Mucosa of descending colon (tissue), 3 donors: ENCODE measurements around the gene HAX1. TPM values are rescaled to one million over a fixed set of nuclear protein-coding genes. Genes with fewer than 3 reads are reported as not detected.
"Not testable (repeated sequence)": the region's sequence is repeated elsewhere in the genome, so short reads cannot be mapped to it uniquely, and the experiment has no call there.

Experiments used
- ATAC-seq: fragments of 200-7000 bp; cut with Tn5 transposase; one replicate; pipeline ENCODE4 v1.9.1; 2020; ENCODE audit warnings: mild to moderate bottlenecking, moderate library complexity
- DNase-seq, 3 donors: peaks; one replicate each; pipeline ENCODE4 v3.0.0-alpha.2; 2020
- H3K36me3 ChIP-seq: fragments of 200-600 bp; one replicate; pipeline ENCODE4 v1.8.0; 2021; ENCODE audit warnings: low read depth, mild to moderate bottlenecking
- H3K4me1 ChIP-seq: fragments of 200-600 bp; one replicate; pipeline ENCODE4 v1.8.0; 2021; ENCODE audit warnings: low read depth, mild to moderate bottlenecking
- H3K4me3 ChIP-seq: fragments of 200-600 bp; one replicate; pipeline ENCODE4 v1.8.0; 2021; ENCODE audit warnings: mild to moderate bottlenecking
- H3K9me3 ChIP-seq: fragments of 200-600 bp; one replicate; pipeline ENCODE4 v1.8.0; 2021; ENCODE audit warnings: mild to moderate bottlenecking
- intact Hi-C, 2 donors: fragments of 100-400 bp; cut with DNase I in 1 of 2; cut with micrococcal nuclease in 1 of 2; formaldehyde crosslinking; loops; one replicate each; pipeline versions ENCODE4 v1.11.0 to v1.11.1; 2022; cut with DNase I, micrococcal nuclease
- total RNA-seq, 3 donors: library from RNA; stranded (reverse); fragmentation: NEBNext Ultra II Directional in 2 of 3; extraction: Animal tissue kit (Norgen Biotek cat#: 25700) in 2 of 3; gene quantifications; one replicate each; pipeline versions ENCODE4 v1.2.1 to v1.2.4, GENCODE V29; 2021 to 2023
- TF ChIP-seq, protein P1 (sequence below): fragments of 200-600 bp; IDR thresholded peaks from one replicate; pipeline ENCODE4 v1.8.0; 2022; ENCODE audit warnings: antibody characterized with exemption, mild to moderate bottlenecking
- donor health status: DM: no; HTN: no; CAD: no; lungs with moderate emphysema.
- donor health status: DM: no; HTN: no; CAD: no.
- donor health status: DM: no; HTN: yes; CAD: no.

HAX1 gene
- total RNA-seq, 3 donors from 2014 or later = 60.8 to 66.3 (median 64.5) TPM

DNA sequence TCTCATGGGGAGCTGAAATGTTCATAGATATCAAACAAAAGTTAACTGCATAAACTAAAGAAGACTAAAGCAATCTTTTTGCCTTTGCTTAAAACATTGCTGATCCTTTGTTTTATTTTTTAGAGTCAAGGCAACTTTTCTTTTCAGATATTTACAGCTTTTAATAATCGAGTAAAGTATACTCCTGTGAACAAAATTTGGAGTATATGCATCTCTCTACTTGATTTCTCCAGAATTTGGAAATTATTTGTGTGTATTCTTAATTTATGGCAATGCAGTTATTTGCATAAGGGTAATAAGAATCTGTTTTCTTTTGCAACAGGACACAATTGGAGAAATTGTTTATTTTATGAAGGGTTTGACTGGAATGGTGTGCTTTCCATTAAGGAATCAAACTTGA is 44.3 kb downstream of the HAX1 start:
- TF ChIP-seq, protein P1, sequence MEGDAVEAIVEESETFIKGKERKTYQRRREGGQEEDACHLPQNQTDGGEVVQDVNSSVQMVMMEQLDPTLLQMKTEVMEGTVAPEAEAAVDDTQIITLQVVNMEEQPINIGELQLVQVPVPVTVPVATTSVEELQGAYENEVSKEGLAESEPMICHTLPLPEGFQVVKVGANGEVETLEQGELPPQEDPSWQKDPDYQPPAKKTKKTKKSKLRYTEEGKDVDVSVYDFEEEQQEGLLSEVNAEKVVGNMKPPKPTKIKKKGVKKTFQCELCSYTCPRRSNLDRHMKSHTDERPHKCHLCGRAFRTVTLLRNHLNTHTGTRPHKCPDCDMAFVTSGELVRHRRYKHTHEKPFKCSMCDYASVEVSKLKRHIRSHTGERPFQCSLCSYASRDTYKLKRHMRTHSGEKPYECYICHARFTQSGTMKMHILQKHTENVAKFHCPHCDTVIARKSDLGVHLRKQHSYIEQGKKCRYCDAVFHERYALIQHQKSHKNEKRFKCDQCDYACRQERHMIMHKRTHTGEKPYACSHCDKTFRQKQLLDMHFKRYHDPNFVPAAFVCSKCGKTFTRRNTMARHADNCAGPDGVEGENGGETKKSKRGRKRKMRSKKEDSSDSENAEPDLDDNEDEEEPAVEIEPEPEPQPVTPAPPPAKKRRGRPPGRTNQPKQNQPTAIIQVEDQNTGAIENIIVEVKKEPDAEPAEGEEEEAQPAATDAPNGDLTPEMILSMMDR = no peak
- no peak for DNase-seq
- Histone ChIP-seq H3K9me3 (peaks cover 7% of the 10 kb centered on the region), H3K36me3 (no peaks in the 10 kb centered on the region), H3K4me3 (no peak overlapping the region), H3K4me1 (no peaks in the 10 kb centered on the region)
- intact Hi-C loops = no loop called here
- no peak for ATAC-seq

DNA sequence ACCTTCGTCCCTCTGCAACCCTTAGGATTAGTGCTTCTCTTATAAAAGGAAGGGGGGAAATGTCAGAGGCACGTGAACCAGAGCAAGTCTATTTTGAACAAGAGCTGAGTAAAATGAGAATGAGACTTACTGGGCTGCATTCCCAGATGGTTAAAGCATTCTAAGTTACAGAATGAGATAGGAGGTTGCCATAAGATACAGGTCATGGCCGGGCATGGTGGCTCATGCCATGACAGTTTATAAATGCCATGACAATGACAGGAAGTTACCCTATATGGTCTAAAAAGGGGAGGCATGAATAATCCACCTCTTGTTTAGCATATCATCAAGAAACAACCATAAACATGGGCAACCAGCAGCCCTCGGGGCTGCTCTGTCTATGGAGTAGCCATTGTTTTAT is 46.0 kb downstream of the HAX1 start:
- no peaks in the 10 kb centered on the region for H3K36me3 ChIP-seq
- H3K9me3 ChIP-seq = peaks cover 7% of the 10 kb centered on the region
- TF ChIP-seq, protein P1 = no peak
- no peak for DNase-seq
- H3K4me1 ChIP-seq = no peaks in the 10 kb centered on the region
- H3K4me3 ChIP-seq = no peak overlapping the region
- ATAC-seq = no peak
- intact Hi-C loops = no loop called here

DNA sequence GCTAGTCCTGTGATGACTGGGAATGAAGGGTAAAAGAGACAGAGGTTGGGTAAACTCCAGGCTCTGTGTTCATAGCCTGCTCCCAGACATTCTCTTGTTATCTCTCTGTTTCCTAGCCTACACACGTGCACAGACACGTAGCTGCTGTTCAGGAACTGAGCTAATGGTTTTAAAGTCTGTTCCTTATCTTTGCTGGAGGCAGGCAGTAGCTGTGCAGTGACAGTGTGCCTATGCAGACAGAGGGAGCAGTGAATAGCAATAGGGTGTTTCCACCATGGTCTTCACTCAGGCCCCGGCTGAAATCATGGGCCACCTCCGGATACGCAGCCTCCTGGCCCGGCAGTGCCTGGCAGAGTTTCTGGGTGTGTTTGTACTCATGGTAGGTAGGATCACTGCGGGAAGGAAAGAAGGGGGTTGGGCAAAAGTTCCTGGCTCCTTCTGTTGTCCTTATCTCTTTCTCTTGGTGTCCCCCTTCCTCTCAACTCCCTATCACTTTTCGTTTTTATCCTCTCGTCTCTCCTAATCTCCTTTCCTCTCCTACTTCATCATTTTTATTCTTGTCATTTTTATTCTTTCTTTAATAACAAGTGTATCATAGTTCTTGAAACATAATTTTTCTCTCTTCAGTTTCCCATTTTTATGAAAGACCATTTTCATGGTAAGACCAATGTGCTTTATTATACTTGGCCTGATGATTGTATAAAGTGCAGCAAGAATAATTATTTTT is 48.6 kb downstream of the HAX1 start, which contains the start of gene AQP10:
Gene AQP10 (plus strand): TSS at position 212 of the 727 bp plus-strand sequence. CDS start 63 bp downstream, at position 275.
- peaks cover 11% of the 10 kb centered on the region for H3K4me1 ChIP-seq
- intact Hi-C loops = no loop called here
- no peak within 1 kb of the TSS for H3K4me3 ChIP-seq
- H3K9me3 ChIP-seq = peaks cover 7% of the 10 kb centered on the region
- ATAC-seq (peak; percentile 61), DNase-seq (peak in 1 of 3 donors; percentile 28)
- H3K36me3 ChIP-seq = no peaks in the 10 kb centered on the region
- TF ChIP-seq, protein P1 = no peak

DNA sequence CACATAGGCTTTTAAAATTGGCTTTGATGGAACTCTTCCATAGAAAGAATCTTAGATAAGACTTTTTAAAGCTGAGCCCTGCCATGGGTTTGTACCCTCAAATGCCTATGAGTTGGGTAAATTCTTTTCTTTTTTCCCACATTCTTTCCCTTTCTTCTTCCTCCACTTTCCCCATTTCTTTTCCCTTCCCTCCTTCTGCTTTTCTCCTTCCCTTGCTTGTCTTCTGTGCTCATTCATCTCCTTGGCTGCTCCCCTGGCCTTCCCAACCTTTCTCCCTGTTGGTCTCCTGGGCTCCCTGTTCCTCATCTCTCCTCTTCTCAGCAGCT is 49.1 kb downstream of the HAX1 start:
- not testable (repeated sequence) for DNase-seq, ATAC-seq
- peaks cover 13% of the 10 kb centered on the region for H3K4me1 ChIP-seq

DNA sequence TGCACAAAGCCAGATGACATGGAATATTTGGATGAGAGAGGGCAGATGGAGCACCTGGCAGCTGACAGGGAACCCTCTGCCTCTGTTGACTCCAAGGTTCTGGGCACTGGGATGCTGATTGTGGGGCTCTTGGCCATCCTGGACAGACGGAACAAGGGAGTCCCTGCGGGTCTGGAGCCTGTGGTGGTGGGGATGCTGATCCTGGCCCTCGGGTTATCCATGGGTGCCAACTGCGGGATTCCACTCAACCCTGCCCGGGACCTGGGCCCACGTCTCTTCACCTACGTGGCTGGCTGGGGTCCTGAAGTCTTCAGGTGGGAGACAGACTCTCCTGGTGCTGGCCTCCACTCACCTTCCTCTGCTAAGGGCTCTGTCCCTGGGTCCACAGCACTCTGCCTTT is 51.1 kb downstream of the HAX1 start:
- ATAC-seq (no peak), DNase-seq (no peak)
- Histone ChIP-seq H3K9me3 (no peaks in the 10 kb centered on the region), H3K4me3 (no peak overlapping the region), H3K4me1 (peaks cover 27% of the 10 kb centered on the region), H3K36me3 (no peaks in the 10 kb centered on the region)
- TF ChIP-seq, protein P1 = no peak
- intact Hi-C loops = no loop called here

More for the DNA sequence above, 49.1 kb downstream of the HAX1 start:
- intact Hi-C loops, H3K36me3 ChIP-seq, H3K9me3 ChIP-seq, H3K4me3 ChIP-seq: not testable (repeated sequence)

DNA sequence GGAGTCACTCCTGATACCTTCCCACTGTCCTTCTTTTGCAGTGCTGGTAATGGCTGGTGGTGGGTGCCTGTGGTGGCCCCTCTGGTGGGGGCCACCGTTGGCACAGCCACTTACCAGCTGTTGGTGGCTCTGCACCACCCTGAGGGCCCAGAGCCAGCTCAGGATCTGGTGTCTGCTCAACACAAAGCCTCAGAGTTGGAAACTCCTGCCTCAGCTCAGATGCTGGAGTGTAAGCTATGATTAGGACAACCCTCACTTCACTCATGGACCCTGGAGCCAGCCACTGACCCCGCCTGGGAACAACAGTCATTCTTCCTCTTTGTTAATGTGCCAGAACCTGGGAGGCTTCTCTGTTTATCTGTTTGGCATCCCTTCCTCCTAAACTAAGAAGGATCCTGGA is 51.8 kb downstream of the HAX1 start:
- H3K36me3 ChIP-seq = no peaks in the 10 kb centered on the region
- ATAC-seq = no peak
- H3K4me1 ChIP-seq = peaks cover 31% of the 10 kb centered on the region
- H3K9me3 ChIP-seq = no peaks in the 10 kb centered on the region
- no peak for DNase-seq
- intact Hi-C loops = no loop called here
- H3K4me3 ChIP-seq = no peak overlapping the region
- TF ChIP-seq, protein P1 = no peak
